ENCODE results near the gene DEF6. TPM values are rescaled to one million over a fixed set of nuclear protein-coding genes. Genes with fewer than 3 reads are reported as not detected.

Gene DEF6
- 100 to 1,000 TPM; 107 to 156 TPM for total RNA-seq

- H3K36me3 Mint-ChIP-seq: peaks cover 14 to 21% of the 10 kb centered on the region in 2 donors
- DNase-seq (ENCODE audit: low spot score in 2 of 2): peak; percentile 83 to 90
- H3K9me3 Mint-ChIP-seq: no peaks in the 10 kb centered on the region
These were observed at the start of gene DEF6 for GRCh38 chr6:35297601-35298481. Gene DEF6 (plus strand): TSS chr6:35297818. CDS start chr6:35297857, 39 bp downstream.

GRCh38 chr6:35248300-35248699 is 49.3 kb upstream of the DEF6 start:
- DNase-seq (ENCODE audit: low spot score in 2 of 2) (no peak), ATAC-seq (no peak)
- no peaks in the 10 kb centered on the region for H3K9me3 Mint-ChIP-seq
- peak overlapping the region; percentile 4 to 63 for H3K27ac Mint-ChIP-seq
- no peaks in the 10 kb centered on the region for H3K36me3 Mint-ChIP-seq

More at GRCh38 chr6:35297601-35298481, at the start of gene DEF6:
- peak; percentile 75 to 86 for ATAC-seq
- peak within 1 kb of the TSS; percentile 85 for H3K27ac Mint-ChIP-seq

GRCh38 chr6:35248965-35249364 is 48.7 kb upstream of the DEF6 start:
- ATAC-seq (no peak), DNase-seq (ENCODE audit: low spot score in 2 of 2) (no peak)
- H3K36me3 Mint-ChIP-seq: no peaks in the 10 kb centered on the region
- peak overlapping the region in 1 of 2 donors; percentile 4 for H3K27ac Mint-ChIP-seq
- no peaks in the 10 kb centered on the region for H3K9me3 Mint-ChIP-seq

GRCh38 chr6:35251949-35252348 is 45.7 kb upstream of the DEF6 start:
- H3K27ac Mint-ChIP-seq: no peak overlapping the region
- DNase-seq (ENCODE audit: low spot score in 2 of 2) (no peak), ATAC-seq (no peak)
- no peaks in the 10 kb centered on the region for H3K36me3 Mint-ChIP-seq
- no peaks in the 10 kb centered on the region for H3K9me3 Mint-ChIP-seq

GRCh38 chr6:35253249-35253648 is 44.4 kb upstream of the DEF6 start:
- DNase-seq (ENCODE audit: low spot score in 2 of 2) (no peak), ATAC-seq (no peak)
- Mint-ChIP-seq H3K36me3 (no peaks in the 10 kb centered on the region), H3K27ac (peak overlapping the region in 1 of 2 donors; percentile 17), H3K9me3 (no peaks in the 10 kb centered on the region)

GRCh38 chr6:35258336-35258735 is 39.3 kb upstream of the DEF6 start:
- Mint-ChIP-seq H3K9me3 (no peaks in the 10 kb centered on the region), H3K27ac (peak overlapping the region; percentile 93 to 96), H3K36me3 (peaks cover 0 to 12% of the 10 kb centered on the region in 2 donors)
- ATAC-seq: no peak
- no peak for DNase-seq (ENCODE audit: low spot score in 2 of 2)

- DNase-seq (ENCODE audit: low spot score in 2 of 2) (no peak), ATAC-seq (peak; percentile 11 to 33)
- Mint-ChIP-seq H3K27ac (peak overlapping the region; percentile 93 to 96), H3K9me3 (no peaks in the 10 kb centered on the region), H3K36me3 (peaks cover 0 to 12% of the 10 kb centered on the region in 2 donors)
These were observed 38.8 kb upstream of the DEF6 start for GRCh38 chr6:35258858-35259193.

- peaks cover 0 to 12% of the 10 kb centered on the region in 2 donors for H3K36me3 Mint-ChIP-seq
- H3K27ac Mint-ChIP-seq: peak within 1 kb of the TSS; percentile 95 to 96
- DNase-seq (ENCODE audit: low spot score in 2 of 2) (peak; percentile 90 to 94), ATAC-seq (peak; percentile 91 to 95)
- no peaks in the 10 kb centered on the region for H3K9me3 Mint-ChIP-seq
These were observed 38.2 kb upstream of the DEF6 start, which contains the start of gene ZNF76 for GRCh38 chr6:35259194-35259947. Gene ZNF76 (plus strand): TSS chr6:35259735. CDS start chr6:35281152, 21,417 bp downstream.

GRCh38 chr6:35259948-35260590 is 37.5 kb upstream of the DEF6 start:
- ATAC-seq (peak; percentile 44 to 69), DNase-seq (ENCODE audit: low spot score in 2 of 2) (peak; percentile 65 to 75)
- Mint-ChIP-seq H3K9me3 (no peaks in the 10 kb centered on the region), H3K27ac (peak overlapping the region; percentile 95 to 96), H3K36me3 (peaks cover 0 to 12% of the 10 kb centered on the region in 2 donors)

- peak overlapping the region; percentile 95 to 96 for H3K27ac Mint-ChIP-seq
- peaks cover 0 to 12% of the 10 kb centered on the region in 2 donors for H3K36me3 Mint-ChIP-seq
- ATAC-seq (no peak), DNase-seq (ENCODE audit: low spot score in 2 of 2) (no peak)
- no peaks in the 10 kb centered on the region for H3K9me3 Mint-ChIP-seq
These were observed 36.7 kb upstream of the DEF6 start for GRCh38 chr6:35260591-35261570.

- H3K9me3 Mint-ChIP-seq: no peaks in the 10 kb centered on the region
- H3K27ac Mint-ChIP-seq: peak overlapping the region in 1 of 2 donors; percentile 24
- ATAC-seq (no peak), DNase-seq (ENCODE audit: low spot score in 2 of 2) (no peak)
- H3K36me3 Mint-ChIP-seq: peaks cover 0 to 12% of the 10 kb centered on the region in 2 donors
These were observed 35.0 kb upstream of the DEF6 start for GRCh38 chr6:35262596-35262995.

GRCh38 chr6:35264550-35265274 is 32.9 kb upstream of the DEF6 start:
- DNase-seq (ENCODE audit: low spot score in 2 of 2) (no peak), ATAC-seq (no peak)
- Mint-ChIP-seq H3K27ac (peak overlapping the region in 1 of 2 donors; percentile 29), H3K9me3 (no peaks in the 10 kb centered on the region), H3K36me3 (peaks cover 0 to 5% of the 10 kb centered on the region in 2 donors)

- DNase-seq (ENCODE audit: low spot score in 2 of 2) (no peak), ATAC-seq (no peak)
- Mint-ChIP-seq H3K9me3 (no peaks in the 10 kb centered on the region), H3K27ac (peak overlapping the region in 1 of 2 donors; percentile 39), H3K36me3 (peaks cover 0 to under 1% of the 10 kb centered on the region in 2 donors)
These were observed 32.1 kb upstream of the DEF6 start for GRCh38 chr6:35265523-35265922.

GRCh38 chr6:35267446-35267845 is 30.2 kb upstream of the DEF6 start:
- no peak for ATAC-seq
- Mint-ChIP-seq H3K36me3 (no peaks in the 10 kb centered on the region), H3K27ac (no peak overlapping the region), H3K9me3 (no peaks in the 10 kb centered on the region)
- no peak for DNase-seq (ENCODE audit: low spot score in 2 of 2)

- ATAC-seq (no peak), DNase-seq (ENCODE audit: low spot score in 2 of 2) (no peak)
- no peak overlapping the region for H3K27ac Mint-ChIP-seq
- no peaks in the 10 kb centered on the region for H3K36me3 Mint-ChIP-seq
- H3K9me3 Mint-ChIP-seq: no peaks in the 10 kb centered on the region
These were observed 29.7 kb upstream of the DEF6 start for GRCh38 chr6:35267897-35268296.
